ENCODE data around the gene HMOX2. TPM values are rescaled to one million over a fixed set of nuclear protein-coding genes. Genes with fewer than 3 reads are reported as not detected.

Gene HMOX2
- total and polyA plus RNA-seq, 2 of the 13 experiments (the other 11 are each of a cell fraction or from before 2014, with no cell fraction given), result 60.3 to 70.4 TPM

DNA sequence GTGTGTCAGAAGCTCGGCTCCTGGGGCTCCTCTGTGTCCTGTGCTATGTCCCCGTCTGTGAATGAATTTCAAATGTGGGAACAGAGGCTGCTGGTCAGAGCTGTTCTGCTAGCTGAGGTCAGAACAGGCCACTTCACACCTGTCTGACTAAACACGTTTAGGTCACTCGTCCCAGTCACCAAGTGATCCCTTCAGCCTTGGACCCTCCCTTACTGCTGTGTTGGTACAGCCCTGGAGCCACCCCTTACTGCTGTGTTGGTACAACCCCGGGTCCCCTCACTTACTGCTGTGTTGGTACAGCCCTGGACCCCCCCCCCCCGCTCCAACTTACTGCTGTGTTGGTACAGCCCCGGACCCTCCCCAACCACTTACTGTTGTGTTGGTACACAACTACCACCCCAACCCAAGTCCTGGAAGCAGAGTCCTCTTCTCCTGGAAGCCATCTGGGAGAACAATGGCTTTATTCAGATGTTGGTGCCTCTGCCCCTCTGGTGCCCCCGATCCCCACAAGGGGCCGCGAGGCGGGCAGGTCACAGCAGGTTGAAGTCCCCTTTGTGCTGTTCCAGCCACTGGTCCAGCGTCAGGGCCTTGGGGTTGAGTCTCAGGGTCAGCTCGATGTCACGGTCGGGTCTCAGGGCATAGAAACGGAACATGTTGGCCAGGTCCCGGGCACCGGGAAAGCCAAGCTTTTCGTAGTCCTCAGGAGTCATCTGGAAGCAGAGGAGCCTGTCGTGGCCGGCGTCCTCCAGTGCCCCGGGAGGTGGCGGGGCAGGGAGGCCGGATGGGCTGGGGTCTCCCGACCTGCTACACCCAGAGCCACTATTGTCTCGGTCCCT is 14.7 kb upstream of the HMOX2 start (continued):
- no peak for TF ChIP-seq REST (IDR thresholded peaks at IDR 0.05; ENCODE audit: borderline replicate concordance in 1 of 2, low read depth in 1 of 2, low read length in 2 of 2)
- no peak for TF ChIP-seq MYNN (CRISPR knock-in tag; IDR thresholded peaks at IDR 0.05; ENCODE audit: low read depth)
- 0 out of 2 replicates have a peak, but pooled peaks have one; percentile 10 for TF ChIP-seq ZNF333 (CRISPR knock-in tag; IDR thresholded peaks at IDR 0.05; ENCODE audit: borderline replicate concordance)
- peak; percentile 85 for TF ChIP-seq MAX (IDR thresholded peaks at IDR 0.05)
- no peak for TF ChIP-seq SP140L (CRISPR knock-in tag; IDR thresholded peaks at IDR 0.05; ENCODE audit: borderline replicate concordance)
- TF ChIP-seq ZNF431 (CRISPR knock-in tag; IDR thresholded peaks at IDR 0.05; ENCODE audit: borderline replicate concordance, low read depth), result peak; percentile 70; the same call in 1 of the 2 replicates
- peak; percentile 73 for TF ChIP-seq TARDBP (CRISPR knock-in tag; IDR thresholded peaks at IDR 0.05)
- TF ChIP-seq ZSCAN21 (CRISPR knock-in tag; IDR thresholded peaks at IDR 0.05; ENCODE audit: borderline replicate concordance), result peak; percentile 64; the same call in 1 of the 2 replicates
- TF ChIP-seq, protein P1, sequence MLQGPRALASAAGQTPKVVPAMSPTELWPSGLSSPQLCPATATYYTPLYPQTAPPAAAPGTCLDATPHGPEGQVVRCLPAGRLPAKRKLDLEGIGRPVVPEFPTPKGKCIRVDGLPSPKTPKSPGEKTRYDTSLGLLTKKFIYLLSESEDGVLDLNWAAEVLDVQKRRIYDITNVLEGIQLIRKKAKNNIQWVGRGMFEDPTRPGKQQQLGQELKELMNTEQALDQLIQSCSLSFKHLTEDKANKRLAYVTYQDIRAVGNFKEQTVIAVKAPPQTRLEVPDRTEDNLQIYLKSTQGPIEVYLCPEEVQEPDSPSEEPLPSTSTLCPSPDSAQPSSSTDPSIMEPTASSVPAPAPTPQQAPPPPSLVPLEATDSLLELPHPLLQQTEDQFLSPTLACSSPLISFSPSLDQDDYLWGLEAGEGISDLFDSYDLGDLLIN (CRISPR knock-in tag; IDR thresholded peaks at IDR 0.05; ENCODE audit: borderline replicate concordance), result no peak
- TF ChIP-seq GLI4 (CRISPR knock-in tag; IDR thresholded peaks at IDR 0.05; ENCODE audit: borderline replicate concordance), result no peak; the same call in 1 of the 2 replicates
- TF ChIP-seq RARA (CRISPR knock-in tag; IDR thresholded peaks at IDR 0.05), result peak; percentile 97
- no peak for TF ChIP-seq ZNF674 (CRISPR knock-in tag; IDR thresholded peaks at IDR 0.05; ENCODE audit: low read depth)
- TF ChIP-seq NFATC3 (CRISPR knock-in tag; IDR thresholded peaks at IDR 0.05), result no peak
- no peak for TF ChIP-seq KLF9 (CRISPR knock-in tag; IDR thresholded peaks at IDR 0.05; ENCODE audit: low read depth)
- TF ChIP-seq MATR3 (CRISPR knock-in tag; IDR thresholded peaks at IDR 0.05), result no peak
- TF ChIP-seq, protein P2, sequence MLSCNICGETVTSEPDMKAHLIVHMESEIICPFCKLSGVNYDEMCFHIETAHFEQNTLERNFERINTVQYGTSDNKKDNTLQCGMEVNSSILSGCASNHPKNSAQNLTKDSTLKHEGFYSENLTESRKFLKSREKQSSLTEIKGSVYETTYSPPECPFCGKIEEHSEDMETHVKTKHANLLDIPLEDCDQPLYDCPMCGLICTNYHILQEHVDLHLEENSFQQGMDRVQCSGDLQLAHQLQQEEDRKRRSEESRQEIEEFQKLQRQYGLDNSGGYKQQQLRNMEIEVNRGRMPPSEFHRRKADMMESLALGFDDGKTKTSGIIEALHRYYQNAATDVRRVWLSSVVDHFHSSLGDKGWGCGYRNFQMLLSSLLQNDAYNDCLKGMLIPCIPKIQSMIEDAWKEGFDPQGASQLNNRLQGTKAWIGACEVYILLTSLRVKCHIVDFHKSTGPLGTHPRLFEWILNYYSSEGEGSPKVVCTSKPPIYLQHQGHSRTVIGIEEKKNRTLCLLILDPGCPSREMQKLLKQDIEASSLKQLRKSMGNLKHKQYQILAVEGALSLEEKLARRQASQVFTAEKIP (CRISPR knock-in tag; IDR thresholded peaks at IDR 0.05; ENCODE audit: borderline replicate concordance), result no peak
- TF ChIP-seq POLR2AphosphoS2 (IDR thresholded peaks at IDR 0.05; ENCODE audit: low read depth, low read length), result 0 out of 2 replicates have a peak, but pooled peaks have one; percentile 47
- no peak for TF ChIP-seq RBAK (CRISPR knock-in tag; IDR thresholded peaks at IDR 0.05)
- peak; percentile 29; the same call in 1 of the 2 replicates for TF ChIP-seq MAZ (IDR thresholded peaks at IDR 0.05; ENCODE audit: borderline replicate concordance, low read depth, low read length)
- TF ChIP-seq MAZ (CRISPR knock-in tag; IDR thresholded peaks at IDR 0.05; ENCODE audit: low read depth), result peak; percentile 32; the same call in 1 of the 2 replicates
- TF ChIP-seq, protein P3, sequence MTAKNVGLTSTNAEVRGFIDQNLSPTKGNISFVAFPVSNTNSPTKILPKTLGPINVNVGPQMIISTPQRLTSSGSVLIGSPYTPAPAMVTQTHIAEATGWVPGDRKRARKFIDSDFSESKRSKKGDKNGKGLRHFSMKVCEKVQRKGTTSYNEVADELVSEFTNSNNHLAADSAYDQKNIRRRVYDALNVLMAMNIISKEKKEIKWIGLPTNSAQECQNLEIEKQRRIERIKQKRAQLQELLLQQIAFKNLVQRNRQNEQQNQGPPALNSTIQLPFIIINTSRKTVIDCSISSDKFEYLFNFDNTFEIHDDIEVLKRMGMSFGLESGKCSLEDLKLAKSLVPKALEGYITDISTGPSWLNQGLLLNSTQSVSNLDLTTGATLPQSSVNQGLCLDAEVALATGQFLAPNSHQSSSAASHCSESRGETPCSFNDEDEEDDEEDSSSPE (CRISPR knock-in tag; IDR thresholded peaks at IDR 0.05), result peak; percentile 8; the same call in 1 of the 2 replicates
